GM12892 (cell line): Measurements from ENCODE around the gene KLRF2.

Experiments used
- POLR2AphosphoS5 ChIP-seq: IDR thresholded peaks from 2 replicates; pipeline ENCODE4 v1.6.1; 2011; ENCODE audit warnings: low read depth, low read length, control low read depth
- TAF1 ChIP-seq: IDR thresholded peaks from 2 replicates; pipeline ENCODE4 v1.6.1; 2011; ENCODE audit warnings: low read depth, mild to moderate bottlenecking, control low read depth, low read length, borderline replicate concordance

GRCh38 chr12:9935026-9935425 is 53.7 kb downstream of the KLRF2 start:
- TF ChIP-seq POLR2AphosphoS5 (no peak), TAF1 (no peak)
